Heart left ventricle (tissue), 13 donors: ENCODE measurements around the gene MYH16.

Experiments
- CTCF ChIP-seq, 12 donors: fragments of 200-600 bp; sonication (generic) in 4 of 12; IDR thresholded peaks; one replicate each; pipeline versions ENCODE4 v1.5.0 to v1.8.0; 2018 to 2022; ENCODE audit warnings: antibody characterized with exemption in 12 of 12, mild to moderate bottlenecking in 5 of 12
- POLR2A ChIP-seq, 2 donors: fragments of 450-650 bp; IDR thresholded peaks; one replicate each; pipeline ENCODE4 v1.6.1; 2017; ENCODE audit warnings: antibody characterized with exemption in 2 of 2, mild to moderate bottlenecking in 2 of 2, moderate library complexity in 2 of 2
- donor health status: ischemic (EF 13 %, LVEDD 7.1; RV severe dilation, severe dysfunction).
- donor health status: DM: no; HTN: yes; CAD: no.
- donor health status: DM: no; HTN: no; CAD: no.
- donor health status: ischemic (EF 25% LVEDD 6.9; RV normal size, moderate dysfunction).
- donor health status: ischemic (EF 25% LVEDD 5.7; RV mildly dilated, moderate dysfunction).
- donor health status: ischemic (EF 35%, LVEDD 5.7; RV mildly dilated, moderate dysfunction).
- donor health status: nonischemic (EF 11% LVEDD 7.7; RV severe dilation, severe dysfunction).
- donor health status: DM: yes; HTN: yes; CAD: no.
- donor health status: PGD.
- donor health status: ischemic (EF 29% LVEDD 5.4; RV normal size, mild dysfunction).
- donor health status: nonischemic (EF 23%, LVEDD 6.1; RV moderate dilation, normal function).

- no peak for TF ChIP-seq CTCF (IDR thresholded peaks at IDR 0.05)
- no peak for TF ChIP-seq POLR2A (IDR thresholded peaks at IDR 0.05)
Observed at GRCh38 chr7:99258501-99258900, 14.1 kb upstream of the MYH16 start.
